Astrocyte (in vitro differentiated cells and primary cell): Measurements from ENCODE around the gene TMEM45A. TPM values are rescaled to one million over a fixed set of nuclear protein-coding genes. Genes with fewer than 3 reads are reported as not detected.
"Not testable (repeated sequence)": the region's sequence is repeated elsewhere in the genome, so short reads cannot be mapped to it uniquely, and the experiment has no call there.

Source experiments
- DNase-seq: peaks from one replicate; pipeline ENCODE4 v3.0.0-alpha.2; 2010; ENCODE audit warnings: low read depth
- FAIRE-seq: peaks from 2 replicates; lab custom pipeline; 2011; peaks lifted over from hg19 to GRCh38; lab: Jason Lieb, UNC
- H2AFZ ChIP-seq: 2 replicates; pipeline ENCODE4 v1.6.0; 2012; ENCODE audit warnings: low read depth, low read length, inconsistent platforms
- H3K27ac ChIP-seq: 2 replicates; pipeline ENCODE4 v1.5.1; 2011; ENCODE audit warnings: low read depth, low read length, inconsistent platforms
- H3K27me3 ChIP-seq: 2 replicates; pipeline ENCODE4 v1.6.0; 2011; ENCODE audit warnings: low read length, inconsistent platforms; ENCODE audit not compliant: insufficient read depth
- H3K36me3 ChIP-seq: 2 replicates; pipeline ENCODE4 v1.5.1; 2011; ENCODE audit warnings: low read length, inconsistent platforms; ENCODE audit not compliant: insufficient read depth
- H3K4me1 ChIP-seq: 2 replicates; pipeline ENCODE4 v1.5.1; 2011; ENCODE audit warnings: low read length, inconsistent platforms; ENCODE audit not compliant: insufficient read depth
- H3K4me2 ChIP-seq: 2 replicates; pipeline ENCODE4 v1.6.0; 2012; ENCODE audit warnings: low read length, inconsistent platforms
- H3K4me3 ChIP-seq: 2 replicates; pipeline ENCODE4 v1.5.1; 2011; ENCODE audit warnings: low read depth, mild to moderate bottlenecking, low read length, inconsistent platforms; ENCODE audit not compliant: insufficient read depth
- H3K79me2 ChIP-seq: 2 replicates; pipeline ENCODE4 v1.6.0; 2012; ENCODE audit warnings: mild to moderate bottlenecking, low read length, inconsistent platforms; ENCODE audit not compliant: insufficient read depth
- H3K9ac ChIP-seq: 2 replicates; pipeline ENCODE4 v1.6.0; 2012; ENCODE audit warnings: mild to moderate bottlenecking, low read length, inconsistent platforms
- H3K9me3 ChIP-seq: 2 replicates; pipeline ENCODE4 v1.5.1; 2012; ENCODE audit warnings: low read depth, mild to moderate bottlenecking, low read length, inconsistent platforms; ENCODE audit not compliant: insufficient read depth
- H4K20me1 ChIP-seq: 2 replicates; pipeline ENCODE4 v1.6.0; 2012; ENCODE audit warnings: low read length, inconsistent platforms; ENCODE audit not compliant: insufficient read depth
- H3K27ac Mint-ChIP-seq: one replicate; pipeline ENCODE4 v1.8.0; 2021; ENCODE audit warnings: mild to moderate bottlenecking, mixed read lengths; ENCODE audit not compliant: unreplicated experiment
- H3K27me3 Mint-ChIP-seq: one replicate; pipeline ENCODE4 v1.8.0; 2021; ENCODE audit warnings: low read depth, mixed read lengths; ENCODE audit not compliant: unreplicated experiment
- H3K36me3 Mint-ChIP-seq: one replicate; pipeline ENCODE4 v1.8.0; 2021; ENCODE audit warnings: low read depth, mixed read lengths; ENCODE audit not compliant: unreplicated experiment
- H3K4me1 Mint-ChIP-seq: one replicate; pipeline ENCODE4 v1.8.0; 2021; ENCODE audit warnings: low read depth, mixed read lengths; ENCODE audit not compliant: unreplicated experiment
- H3K4me3 Mint-ChIP-seq: one replicate; pipeline ENCODE4 v1.8.0; 2021; ENCODE audit warnings: mild to moderate bottlenecking, moderate library complexity, mixed read lengths; ENCODE audit not compliant: unreplicated experiment
- H3K9me3 Mint-ChIP-seq: one replicate; pipeline ENCODE4 v1.8.0; 2021; ENCODE audit warnings: mild to moderate bottlenecking, mixed read lengths; ENCODE audit not compliant: unreplicated experiment
- CTCF ChIP-seq: IDR thresholded peaks from 2 replicates; pipeline ENCODE4 v1.5.1; 2011; ENCODE audit warnings: low read depth, mild to moderate bottlenecking, inconsistent platforms, low read length, moderate library complexity; ENCODE audit not compliant: insufficient read depth
- EZH2 ChIP-seq: IDR thresholded peaks from 2 replicates; pipeline ENCODE4 v1.6.1; 2012; ENCODE audit warnings: mild to moderate bottlenecking, low read length, inconsistent platforms; ENCODE audit not compliant: insufficient read depth
- total RNA-seq: library from RNA; stranded (reverse); gene quantifications from 2 replicates; pipeline ENCODE4 v1.2.1, GENCODE V29; 2021

TMEM45A gene
- total RNA-seq, 1 donor from 2014 or later: 35.5 TPM

- TF ChIP-seq CTCF (no peak), EZH2 (no peak)
- Histone ChIP-seq H3K9me3 (no peaks in the 10 kb centered on the region), H4K20me1 (no peaks in the 10 kb centered on the region), H3K27me3 (no peaks in the 10 kb centered on the region), H3K27ac (no peak overlapping the region), H3K79me2 (no peaks in the 10 kb centered on the region), H3K4me2 (no peak overlapping the region), H3K4me3 (no peak overlapping the region), H2AFZ (no peak overlapping the region), H3K9ac (no peak overlapping the region), H3K4me1 (no peaks in the 10 kb centered on the region), H3K36me3 (no peaks in the 10 kb centered on the region)
- Mint-ChIP-seq H3K27me3 (no peaks in the 10 kb centered on the region), H3K4me3 (no peak overlapping the region), H3K27ac (no peak overlapping the region), H3K36me3 (peaks cover 11% of the 10 kb centered on the region), H3K4me1 (no peaks in the 10 kb centered on the region), H3K9me3 (no peaks in the 10 kb centered on the region)
- DNase-seq: no peak
- FAIRE-seq: no peak
Measured at GRCh38 chr3:100540791-100541334, 48.4 kb downstream of the TMEM45A start.

DNA sequence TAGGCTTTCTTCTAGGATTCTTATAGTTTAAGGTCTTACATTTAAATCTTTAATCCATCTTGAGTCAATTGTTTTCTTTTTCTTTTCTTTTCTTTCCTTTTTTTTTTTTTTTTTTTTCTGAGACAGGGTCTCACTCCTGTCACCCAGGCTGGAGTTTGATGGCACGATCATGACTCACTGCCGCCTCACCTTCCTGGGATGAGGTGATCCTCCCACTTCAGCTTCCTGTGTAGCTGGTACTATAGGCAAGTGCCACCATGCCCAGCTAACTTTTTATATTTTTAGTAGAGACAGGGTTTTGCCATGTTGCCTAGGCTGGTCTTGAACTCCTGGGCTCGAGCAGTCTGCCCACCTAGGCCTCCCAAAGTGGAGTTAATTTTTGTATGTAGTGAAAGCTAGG is 49.0 kb downstream of the TMEM45A start:
- H3K4me1 ChIP-seq, H3K27ac Mint-ChIP-seq, H3K27me3 ChIP-seq, H2AFZ ChIP-seq, H3K36me3 ChIP-seq, H4K20me1 ChIP-seq, H3K27me3 Mint-ChIP-seq, H3K4me3 Mint-ChIP-seq, DNase-seq, H3K79me2 ChIP-seq, H3K9me3 ChIP-seq, H3K4me2 ChIP-seq, H3K27ac ChIP-seq, H3K9me3 Mint-ChIP-seq, H3K9ac ChIP-seq, H3K4me1 Mint-ChIP-seq, H3K4me3 ChIP-seq, FAIRE-seq: not testable (repeated sequence)
- peaks cover 13% of the 10 kb centered on the region for H3K36me3 Mint-ChIP-seq

DNA sequence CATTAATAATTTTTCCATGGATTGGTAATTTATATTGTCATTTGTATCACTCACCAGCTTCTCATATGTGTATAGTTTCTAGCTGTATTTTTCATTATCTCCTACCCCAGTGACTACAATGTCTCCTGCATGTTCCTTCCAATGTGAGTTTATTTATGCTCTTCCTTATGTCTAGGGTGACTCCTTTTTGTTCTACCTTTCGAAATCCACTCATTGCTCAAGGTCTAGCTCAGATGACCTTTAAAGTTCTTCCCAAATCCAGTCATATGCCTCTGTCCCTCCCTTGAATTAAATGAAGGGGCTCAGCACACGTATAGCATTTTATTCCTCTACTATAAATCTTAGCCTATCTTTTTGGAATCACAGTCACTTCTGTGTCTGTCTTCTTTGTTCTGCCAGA is 53.0 kb downstream of the TMEM45A start:
- DNase-seq: no peak
- Histone ChIP-seq H2AFZ (no peak overlapping the region), H3K27ac (no peak overlapping the region), H4K20me1 (no peaks in the 10 kb centered on the region), H3K79me2 (no peaks in the 10 kb centered on the region), H3K27me3 (no peaks in the 10 kb centered on the region), H3K4me1 (no peaks in the 10 kb centered on the region), H3K4me3 (no peak overlapping the region), H3K9ac (no peak overlapping the region), H3K4me2 (no peak overlapping the region), H3K9me3 (no peaks in the 10 kb centered on the region), H3K36me3 (no peaks in the 10 kb centered on the region)
- Mint-ChIP-seq H3K27ac (no peak overlapping the region), H3K9me3 (no peaks in the 10 kb centered on the region), H3K4me1 (no peaks in the 10 kb centered on the region), H3K36me3 (peaks cover 14% of the 10 kb centered on the region), H3K4me3 (no peak overlapping the region), H3K27me3 (no peaks in the 10 kb centered on the region)
- no peak for TF ChIP-seq EZH2
- TF ChIP-seq CTCF: no peak
- FAIRE-seq: no peak
